T-helper 22 cell (primary cell): ENCODE measurements around the gene OR10H5.
"Not testable (repeated sequence)": the region's sequence is repeated elsewhere in the genome, so short reads cannot be mapped to it uniquely, and the experiment has no call there.

Experiments used
- DNase-seq: peaks from one replicate; pipeline ENCODE4 v3.0.0-alpha.2; 2020; ENCODE audit warnings: low read depth

OR10H5 gene

GRCh38 chr19:15811476-15811875, 24.0 kb downstream of the OR10H5 start:
- DNase-seq, result no peak

GRCh38 chr19:15812060-15812722, 24.7 kb downstream of the OR10H5 start:
- DNase-seq, result peak; percentile 7

DNA sequence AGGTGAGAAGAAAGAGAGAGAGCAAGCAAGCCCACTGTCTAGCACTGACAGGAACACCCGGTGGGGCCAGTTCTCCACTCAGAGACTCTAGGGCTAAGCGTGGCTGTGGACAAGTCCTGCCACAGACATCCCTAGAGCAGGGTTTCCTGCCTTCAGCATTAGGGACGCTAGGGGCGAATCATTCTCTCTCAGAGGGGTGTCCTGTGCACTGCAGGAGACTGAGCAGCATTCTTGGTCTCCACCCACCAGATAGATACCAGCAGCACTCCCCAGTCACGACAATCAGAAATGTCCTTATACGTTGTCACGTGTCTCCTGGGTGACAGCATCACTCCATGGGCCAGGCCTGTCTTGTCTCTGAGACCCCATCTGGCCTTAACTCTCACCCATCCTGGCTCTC, 26.5 kb downstream of the OR10H5 start:
- no peak for DNase-seq

GRCh38 chr19:15815306-15815705, 27.8 kb downstream of the OR10H5 start, which contains the start of gene OR10H1:
OR10H1 (minus strand) TSS chr19:15815664; CDS start chr19:15808037, 7,627 bp downstream.
- no peak for DNase-seq

DNA sequence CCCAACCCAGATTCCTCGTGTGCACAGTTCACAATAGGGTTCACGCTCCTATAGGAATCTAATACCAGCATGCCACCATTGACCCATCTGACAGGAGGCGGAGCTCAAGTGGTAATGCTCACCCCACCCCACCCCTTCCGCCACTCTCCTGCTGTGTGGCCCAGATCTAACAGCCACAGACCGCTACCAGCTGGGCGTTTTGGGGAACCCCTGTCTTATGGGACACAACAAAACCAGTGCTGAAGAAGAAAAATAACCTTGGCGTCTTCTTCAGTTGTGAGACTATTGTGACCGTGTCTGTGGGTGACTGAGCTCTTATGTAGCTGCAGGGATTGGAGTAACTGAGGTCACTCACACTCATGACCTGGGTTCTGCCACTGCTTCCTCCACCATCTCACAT, 33.2 kb downstream of the OR10H5 start:
- DNase-seq, result no peak

GRCh38 chr19:15825753-15826152, 38.3 kb downstream of the OR10H5 start:
- no peak for DNase-seq

- DNase-seq, result no peak
Observed at GRCh38 chr19:15828121-15828610, 40.7 kb downstream of the OR10H5 start.

- DNase-seq, result not testable (repeated sequence)
Observed at GRCh38 chr19:15828611-15829305, 41.3 kb downstream of the OR10H5 start.

DNA sequence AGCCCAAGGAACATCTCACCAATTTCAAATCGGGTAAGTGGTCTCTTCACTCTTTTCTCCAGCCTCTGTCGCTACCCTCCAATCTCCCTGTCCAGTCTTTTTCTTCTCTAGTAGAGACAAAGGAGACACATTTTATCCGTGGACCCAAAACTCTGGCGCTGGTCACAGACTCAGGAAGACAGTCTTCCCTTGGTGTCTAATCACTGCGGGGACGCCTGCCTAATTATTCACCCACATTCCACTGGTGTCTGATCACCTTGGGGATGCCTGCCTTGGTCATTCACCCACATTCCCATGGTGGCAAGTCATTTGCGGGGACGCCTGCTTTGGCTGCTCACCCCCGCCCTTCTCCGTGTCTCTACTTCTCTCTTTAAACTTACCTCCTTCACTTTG, 41.8 kb downstream of the OR10H5 start:
- no peak for DNase-seq

DNA sequence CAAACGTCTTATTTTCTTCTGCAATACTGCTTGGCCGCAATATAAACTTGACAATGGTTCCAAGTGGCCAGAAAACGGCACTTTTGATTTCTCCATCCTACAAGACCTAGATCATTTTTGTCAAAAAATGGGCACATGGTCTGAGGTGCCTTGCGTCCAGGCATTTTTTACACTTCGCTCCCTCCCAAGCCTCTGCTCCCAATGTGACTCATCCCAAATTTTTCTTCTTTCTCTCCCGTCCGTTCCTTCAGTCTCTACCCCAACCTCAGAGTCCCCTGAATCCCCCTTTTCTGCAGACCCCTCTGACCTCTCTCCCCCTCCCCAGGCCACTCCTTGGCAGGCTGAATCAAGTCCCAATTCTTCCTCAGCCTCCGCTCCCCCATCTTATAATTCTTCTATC, 42.3 kb downstream of the OR10H5 start:
- no peak for DNase-seq

- DNase-seq, result no peak
Observed at GRCh38 chr19:15831626-15832025, 44.2 kb downstream of the OR10H5 start.

DNA sequence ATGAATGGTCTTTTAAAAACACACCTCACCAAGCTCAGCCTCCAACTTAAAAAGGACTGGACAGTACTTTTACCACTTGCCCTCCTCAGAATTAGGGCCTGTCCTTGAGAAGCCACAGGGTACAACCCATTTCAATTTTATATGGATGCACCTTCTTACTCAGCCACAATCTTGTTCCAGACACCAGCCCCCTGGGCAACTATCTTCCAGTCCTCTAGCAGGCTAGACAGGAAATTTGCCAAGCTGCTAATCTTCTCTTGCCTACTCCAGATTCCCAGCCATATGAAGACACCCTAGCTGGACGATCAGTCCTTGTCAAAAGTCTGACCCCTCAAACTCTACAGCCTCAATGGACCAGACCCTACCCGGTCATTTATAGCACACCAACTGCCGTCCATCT, 46.8 kb downstream of the OR10H5 start:
- not testable (repeated sequence) for DNase-seq

- peak; percentile 65 for DNase-seq
Observed at GRCh38 chr19:15835565-15836329, 48.3 kb downstream of the OR10H5 start.

- peak; percentile 92 for DNase-seq
Observed at GRCh38 chr19:15836330-15837220, 49.1 kb downstream of the OR10H5 start.

DNA sequence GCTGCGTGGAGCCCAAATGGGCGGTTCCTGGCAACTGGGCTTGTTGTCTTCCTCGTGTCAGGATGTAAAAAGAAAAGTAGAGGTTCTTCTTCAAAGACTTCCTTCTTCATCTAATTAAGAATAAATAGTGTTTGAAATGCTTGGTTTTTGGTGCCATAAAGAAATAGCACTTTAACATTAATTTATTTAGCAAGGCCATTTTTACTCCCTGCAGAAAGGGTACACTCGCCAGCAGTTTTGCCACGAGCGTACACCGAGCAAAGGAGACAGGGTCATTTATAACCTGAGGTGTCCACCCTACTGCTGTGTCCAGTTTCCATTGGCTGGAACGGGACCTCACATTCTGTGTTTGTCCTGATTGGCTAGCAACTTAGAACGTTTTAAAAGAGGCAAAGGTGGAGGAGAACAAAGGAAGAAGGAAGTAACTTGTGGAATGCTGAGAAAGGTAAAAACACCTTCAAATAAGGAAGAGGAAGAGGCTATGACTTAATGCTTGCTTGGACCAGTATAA, 49.8 kb downstream of the OR10H5 start:
- DNase-seq, result no peak

- DNase-seq, result no peak
Observed at GRCh38 chr19:15838351-15838750, 50.9 kb downstream of the OR10H5 start.

DNA sequence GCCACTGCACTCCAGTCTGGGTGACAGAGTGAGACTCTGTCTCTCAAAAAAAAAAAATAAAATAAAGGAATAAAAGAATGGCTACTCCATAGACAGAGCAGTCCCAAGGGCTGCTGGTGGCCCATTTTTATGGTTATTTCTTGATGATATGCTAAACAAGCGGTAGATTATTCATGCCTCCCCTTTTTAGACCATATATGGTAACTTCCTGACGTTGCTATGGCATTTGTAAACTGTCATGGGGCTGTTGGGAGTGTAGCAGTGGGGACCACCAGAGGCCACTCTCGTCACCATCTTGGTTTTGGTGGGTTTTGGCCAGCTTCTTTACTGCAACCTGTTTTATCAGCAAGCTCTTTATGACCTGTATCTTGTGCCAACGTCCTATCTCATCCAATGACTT, 52.4 kb downstream of the OR10H5 start:
- DNase-seq, result not testable (repeated sequence)

DNA sequence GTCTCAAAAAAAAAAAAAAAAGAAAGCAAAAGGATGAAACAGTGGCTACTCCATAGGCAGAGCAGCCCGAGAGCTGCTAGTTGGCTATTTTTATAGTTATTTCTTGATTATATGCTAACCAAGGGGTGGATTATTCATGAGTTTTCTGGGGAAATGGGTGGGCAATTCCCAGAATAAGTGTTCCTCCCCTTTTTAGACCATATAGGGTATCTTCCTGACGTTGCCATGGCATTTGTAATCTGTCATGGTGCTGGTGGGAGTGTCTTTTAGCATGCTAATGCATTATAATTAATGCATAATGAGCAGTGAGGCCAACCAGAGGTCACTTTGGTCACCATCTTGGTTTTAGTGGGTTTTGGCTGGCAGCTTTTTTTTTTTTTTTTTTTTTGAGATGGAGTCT, 53.4 kb downstream of the OR10H5 start:
- no peak for DNase-seq

- DNase-seq, result no peak
Observed at GRCh38 chr19:15841875-15842569, 54.6 kb downstream of the OR10H5 start.

- DNase-seq, result no peak
Observed at GRCh38 chr19:15843203-15843893, 55.9 kb downstream of the OR10H5 start.
